Adrenal gland (tissue), 5 donors: ENCODE results near the gene KNSTRN.

Experiments
- POLR2A ChIP-seq, 2 donors: fragments of 450-650 bp; IDR thresholded peaks; one replicate each; pipeline ENCODE4 v1.6.1; 2017; ENCODE audit warnings: antibody characterized with exemption in 2 of 2, mild to moderate bottlenecking in 2 of 2, moderate library complexity in 1 of 2
- TF ChIP-seq, protein P1 (sequence below), 6 experiments: fragments of 450-650 bp in 4 of 6; fragments of 200-600 bp in 2 of 6; sonication (generic) in 1 of 6; IDR thresholded peaks; 1 replicate in 5 of 6; 2 replicates in 1 of 6; pipeline versions ENCODE4 v1.5.1 to v1.8.0; 2016 to 2021; ENCODE audit warnings: antibody characterized with exemption in 6 of 6, mild to moderate bottlenecking in 2 of 6, moderate library complexity in 1 of 6
- donor health status: DM: no; HTN: no; CAD: no.

GRCh38 chr15:40407330-40407990, 24.9 kb downstream of the KNSTRN start:
- TF ChIP-seq, protein P1, sequence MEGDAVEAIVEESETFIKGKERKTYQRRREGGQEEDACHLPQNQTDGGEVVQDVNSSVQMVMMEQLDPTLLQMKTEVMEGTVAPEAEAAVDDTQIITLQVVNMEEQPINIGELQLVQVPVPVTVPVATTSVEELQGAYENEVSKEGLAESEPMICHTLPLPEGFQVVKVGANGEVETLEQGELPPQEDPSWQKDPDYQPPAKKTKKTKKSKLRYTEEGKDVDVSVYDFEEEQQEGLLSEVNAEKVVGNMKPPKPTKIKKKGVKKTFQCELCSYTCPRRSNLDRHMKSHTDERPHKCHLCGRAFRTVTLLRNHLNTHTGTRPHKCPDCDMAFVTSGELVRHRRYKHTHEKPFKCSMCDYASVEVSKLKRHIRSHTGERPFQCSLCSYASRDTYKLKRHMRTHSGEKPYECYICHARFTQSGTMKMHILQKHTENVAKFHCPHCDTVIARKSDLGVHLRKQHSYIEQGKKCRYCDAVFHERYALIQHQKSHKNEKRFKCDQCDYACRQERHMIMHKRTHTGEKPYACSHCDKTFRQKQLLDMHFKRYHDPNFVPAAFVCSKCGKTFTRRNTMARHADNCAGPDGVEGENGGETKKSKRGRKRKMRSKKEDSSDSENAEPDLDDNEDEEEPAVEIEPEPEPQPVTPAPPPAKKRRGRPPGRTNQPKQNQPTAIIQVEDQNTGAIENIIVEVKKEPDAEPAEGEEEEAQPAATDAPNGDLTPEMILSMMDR (IDR thresholded peaks at IDR 0.05), result no peak
- no peak for TF ChIP-seq POLR2A (IDR thresholded peaks at IDR 0.05)
